Activated CD8-positive, alpha-beta T cell treated with anti-CD3 and anti-CD28 coated beads, Interleukin-2, amount 10 ng/mL, durations not matched to agents 7 days and 5 days (primary cell): Measurements from ENCODE around the gene TOX2. TPM values are rescaled to one million over a fixed set of nuclear protein-coding genes. Genes with fewer than 3 reads are reported as not detected.
A peak's percentile ranks its signal among the peaks of the same experiment; 100 is the strongest.

ENCODE experiments used
- ATAC-seq: fragments of 150-1000 bp; cut with Tn5 transposase; one replicate; pipeline ENCODE4 v1.10.0; 2021; ENCODE audit warnings: moderate library complexity
- CTCF ChIA-PET: fragments of 350-600 bp; sonication (Branson Sonifier 250); formaldehyde crosslinking; loops from one replicate; lab custom pipeline; 2021; ENCODE audit warnings: antibody characterized with exemption; lab: Charles Lee
- POLR2A ChIA-PET: fragments of 350-600 bp; sonication (Branson Sonifier 250); formaldehyde crosslinking; loops from one replicate; lab custom pipeline; 2021; ENCODE audit warnings: antibody characterized with exemption; lab: Charles Lee
- DNase-seq: peaks from one replicate; pipeline ENCODE4 v3.0.0-alpha.2; 2020
- H3K27ac Mint-ChIP-seq: one replicate; pipeline ENCODE4 v1.8.0; 2021; ENCODE audit warnings: mild to moderate bottlenecking, mixed read lengths
- H3K27me3 Mint-ChIP-seq: one replicate; pipeline ENCODE4 v1.8.0; 2021; ENCODE audit warnings: low read depth, mixed read lengths
- H3K36me3 Mint-ChIP-seq: one replicate; pipeline ENCODE4 v1.8.0; 2021; ENCODE audit warnings: low read depth, mixed read lengths
- H3K4me1 Mint-ChIP-seq: one replicate; pipeline ENCODE4 v1.8.0; 2021; ENCODE audit warnings: low read depth, mixed read lengths
- H3K4me3 Mint-ChIP-seq: one replicate; pipeline ENCODE4 v1.8.0; 2021; ENCODE audit warnings: mild to moderate bottlenecking, mixed read lengths
- H3K9me3 Mint-ChIP-seq: one replicate; pipeline ENCODE4 v1.8.0; 2022; ENCODE audit warnings: mixed read lengths; ENCODE audit not compliant: insufficient read depth
- total RNA-seq, 2 experiments: library from RNA; stranded (reverse); gene quantifications; one replicate each; pipeline ENCODE4 v1.2.3, GENCODE V29; 2021

TOX2 gene
- total RNA-seq, 2 experiments from 2014 or later: 0.31 to 0.61 TPM

DNA sequence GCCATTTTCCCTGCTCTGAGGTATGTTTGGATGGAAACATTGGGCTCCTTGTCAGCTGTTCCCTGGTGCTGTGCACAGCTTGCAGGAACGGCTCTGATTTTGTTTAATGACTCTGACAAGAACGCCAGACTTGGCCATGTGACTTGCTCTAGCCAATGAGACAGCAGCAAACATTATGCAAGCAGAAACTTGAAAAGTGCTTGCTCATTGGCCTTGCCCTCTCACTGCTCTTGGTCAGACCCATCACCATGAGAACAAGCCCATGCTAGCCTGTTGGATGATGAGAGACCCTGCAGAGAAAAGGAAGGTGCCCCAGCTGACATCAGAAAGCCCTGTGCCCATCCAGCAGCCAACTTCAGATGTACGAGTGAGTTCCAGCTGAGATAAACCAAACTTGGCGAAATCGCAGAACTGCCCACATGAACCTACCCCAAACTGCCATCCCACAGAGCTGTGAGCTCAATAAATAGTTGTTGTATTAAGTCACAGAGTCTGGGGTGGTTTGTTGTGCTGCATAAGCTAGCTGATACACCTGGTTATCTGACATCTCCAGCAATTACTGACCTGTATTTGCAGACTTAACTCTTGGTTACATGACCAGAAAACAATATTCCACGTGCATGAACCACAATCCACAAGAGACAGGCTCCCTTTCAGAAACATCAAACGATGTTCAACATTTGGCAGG is 175.5 kb downstream of the TOX2 start:
- ATAC-seq (no peak), DNase-seq (no peak)
- H3K4me1 Mint-ChIP-seq: peaks cover 9% of the 10 kb centered on the region
- H3K36me3 Mint-ChIP-seq: no peaks in the 10 kb centered on the region
- ChIA-PET CTCF (interaction anchor here (0.8 to 2.8 kb wide), 6 partner anchors 10 to 641 kb away, joined by 3 to 8 read pairs (median 4); no protein-coding TSS in a partner anchor), POLR2A (no interaction called here)
- no peaks in the 10 kb centered on the region for H3K9me3 Mint-ChIP-seq
- H3K27me3 Mint-ChIP-seq: peaks cover 34% of the 10 kb centered on the region
- H3K27ac Mint-ChIP-seq: no peak overlapping the region
- no peak overlapping the region for H3K4me3 Mint-ChIP-seq

DNA sequence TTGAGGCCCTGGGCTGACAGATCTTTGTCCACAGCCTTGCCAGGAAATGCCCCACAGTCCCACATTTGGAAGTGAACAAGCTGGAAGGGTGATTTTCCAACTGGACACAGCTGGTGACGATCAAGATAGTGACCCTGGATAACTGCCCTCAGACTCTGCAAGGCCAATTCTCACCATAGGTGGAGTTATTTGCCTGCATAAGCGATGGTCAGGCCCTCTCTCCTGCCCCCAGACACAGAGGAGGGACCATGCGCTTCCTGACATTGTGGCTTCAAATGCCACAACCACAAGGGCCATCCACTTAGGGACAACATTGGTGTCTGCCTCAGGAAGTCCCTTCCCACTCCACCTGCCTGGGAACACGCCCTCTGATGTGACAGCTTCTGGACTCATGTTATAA is 176.4 kb downstream of the TOX2 start:
- POLR2A ChIA-PET: interaction anchor here (0.6 kb wide), 1 partner anchor 1749 kb away, joined by 3 read pairs; no protein-coding TSS in a partner anchor
- Mint-ChIP-seq H3K36me3 (no peaks in the 10 kb centered on the region), H3K27ac (no peak overlapping the region), H3K4me3 (no peak overlapping the region), H3K4me1 (peaks cover 9% of the 10 kb centered on the region), H3K9me3 (no peaks in the 10 kb centered on the region), H3K27me3 (peaks cover 36% of the 10 kb centered on the region)
- no peak for DNase-seq
- ATAC-seq: no peak
- CTCF ChIA-PET: interaction anchor here (1.2 to 2.8 kb wide), 5 partner anchors 11 to 642 kb away, joined by 3 to 8 read pairs (median 5); no protein-coding TSS in a partner anchor

DNA sequence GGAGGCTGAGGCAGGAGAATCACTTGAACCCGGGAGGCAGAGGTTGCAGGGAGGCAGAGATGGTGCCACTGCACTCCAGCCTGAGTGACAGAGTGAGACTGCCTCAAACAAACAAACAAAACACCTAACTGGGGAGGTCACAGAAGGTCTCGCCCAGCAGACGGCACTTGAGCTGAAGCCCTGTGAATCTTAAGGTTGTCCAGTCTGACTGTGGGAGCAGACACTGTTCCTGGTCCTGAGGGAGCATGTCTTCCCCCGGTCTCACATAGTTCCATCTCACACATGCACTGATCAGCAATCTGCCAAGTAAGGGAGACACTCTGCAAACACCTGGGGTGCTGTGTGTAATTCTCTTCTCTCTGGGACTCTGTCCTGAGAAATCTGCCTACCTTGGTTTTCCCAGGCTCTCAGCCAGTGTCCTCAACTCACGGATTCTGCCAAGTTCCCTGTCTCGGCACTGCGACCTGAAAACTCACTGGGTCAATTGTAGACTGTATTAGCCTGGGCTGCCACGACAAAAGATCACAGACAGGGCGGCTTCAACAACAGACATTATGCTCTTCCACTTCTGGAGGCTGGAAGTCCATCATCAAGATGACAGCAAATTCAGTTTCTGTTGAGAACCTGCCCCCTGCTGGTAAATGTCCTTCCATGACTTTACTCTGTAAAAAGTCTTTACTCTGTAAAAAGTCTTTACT is 178.0 kb downstream of the TOX2 start:
- Mint-ChIP-seq H3K36me3 (no peaks in the 10 kb centered on the region), H3K9me3 (no peaks in the 10 kb centered on the region), H3K4me3 (no peak overlapping the region), H3K27ac (no peak overlapping the region), H3K27me3 (peaks cover 25% of the 10 kb centered on the region), H3K4me1 (peaks cover 9% of the 10 kb centered on the region)
- CTCF ChIA-PET: interaction anchor here (0.9 to 1.8 kb wide), 6 partner anchors 16 to 554 kb away, joined by 3 to 7 read pairs (median 4); no protein-coding TSS in a partner anchor
- ATAC-seq (no peak), DNase-seq (peak; percentile 60)
- POLR2A ChIA-PET: no interaction called here

DNA sequence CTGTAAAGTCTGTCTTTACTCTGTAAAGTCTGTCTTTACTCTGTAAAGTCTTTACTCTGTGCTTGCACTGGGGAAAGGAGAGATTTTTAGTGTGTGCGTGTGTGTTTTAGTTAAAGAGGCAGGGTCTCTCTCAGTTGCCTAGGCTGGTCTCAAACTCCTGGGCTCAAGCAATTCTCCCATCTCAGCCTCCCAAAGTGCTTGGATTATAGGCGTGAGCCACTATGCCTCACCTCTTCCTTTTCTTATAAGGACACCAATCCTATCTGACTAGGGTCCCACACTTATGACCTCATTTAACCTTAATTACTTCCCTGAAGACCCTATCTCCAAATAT is 178.6 kb downstream of the TOX2 start:
- H3K4me3 Mint-ChIP-seq: no peak overlapping the region
- H3K9me3 Mint-ChIP-seq: no peaks in the 10 kb centered on the region
- no peaks in the 10 kb centered on the region for H3K36me3 Mint-ChIP-seq
- ATAC-seq: no peak
- POLR2A ChIA-PET: no interaction called here
- peaks cover 9% of the 10 kb centered on the region for H3K4me1 Mint-ChIP-seq
- DNase-seq: no peak
- no peak overlapping the region for H3K27ac Mint-ChIP-seq
- CTCF ChIA-PET: interaction anchor here (1.5 to 1.6 kb wide), 2 partner anchors 36 to 342 kb away, joined by 4 to 5 read pairs; no protein-coding TSS in a partner anchor
- H3K27me3 Mint-ChIP-seq: peaks cover 23% of the 10 kb centered on the region

DNA sequence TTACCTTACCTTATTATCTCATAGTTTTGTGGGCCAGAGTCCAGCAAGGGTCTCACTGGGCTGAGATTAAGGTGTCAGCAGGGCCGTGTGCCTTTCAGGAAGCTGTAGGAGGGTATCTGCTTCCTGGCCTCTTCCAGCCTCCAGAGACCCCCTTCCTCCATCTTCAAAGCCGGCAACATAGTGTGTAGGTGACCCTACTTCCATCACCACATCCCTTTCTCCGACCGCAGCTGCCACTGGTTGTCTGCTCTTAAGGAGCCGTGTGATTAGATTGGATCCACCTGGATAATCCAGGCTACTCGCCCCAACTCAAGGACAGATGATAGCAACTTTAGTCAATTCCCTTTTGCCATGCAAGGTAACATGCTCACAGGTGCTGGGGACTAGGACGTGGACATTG is 181.2 kb downstream of the TOX2 start:
- Mint-ChIP-seq H3K4me1 (peaks cover 8% of the 10 kb centered on the region), H3K36me3 (no peaks in the 10 kb centered on the region), H3K9me3 (no peaks in the 10 kb centered on the region), H3K27me3 (peaks cover 23% of the 10 kb centered on the region), H3K27ac (no peak overlapping the region), H3K4me3 (no peak overlapping the region)
- POLR2A ChIA-PET: interaction anchor here (0.5 kb wide), 1 partner anchor 88 kb away, joined by 3 read pairs; no protein-coding TSS in a partner anchor
- ATAC-seq (no peak), DNase-seq (no peak)
- CTCF ChIA-PET: interaction anchor here (0.9 to 2.8 kb wide), 3 partner anchors 21 to 647 kb away, joined by 3 to 13 read pairs (median 8); no protein-coding TSS in a partner anchor

DNA sequence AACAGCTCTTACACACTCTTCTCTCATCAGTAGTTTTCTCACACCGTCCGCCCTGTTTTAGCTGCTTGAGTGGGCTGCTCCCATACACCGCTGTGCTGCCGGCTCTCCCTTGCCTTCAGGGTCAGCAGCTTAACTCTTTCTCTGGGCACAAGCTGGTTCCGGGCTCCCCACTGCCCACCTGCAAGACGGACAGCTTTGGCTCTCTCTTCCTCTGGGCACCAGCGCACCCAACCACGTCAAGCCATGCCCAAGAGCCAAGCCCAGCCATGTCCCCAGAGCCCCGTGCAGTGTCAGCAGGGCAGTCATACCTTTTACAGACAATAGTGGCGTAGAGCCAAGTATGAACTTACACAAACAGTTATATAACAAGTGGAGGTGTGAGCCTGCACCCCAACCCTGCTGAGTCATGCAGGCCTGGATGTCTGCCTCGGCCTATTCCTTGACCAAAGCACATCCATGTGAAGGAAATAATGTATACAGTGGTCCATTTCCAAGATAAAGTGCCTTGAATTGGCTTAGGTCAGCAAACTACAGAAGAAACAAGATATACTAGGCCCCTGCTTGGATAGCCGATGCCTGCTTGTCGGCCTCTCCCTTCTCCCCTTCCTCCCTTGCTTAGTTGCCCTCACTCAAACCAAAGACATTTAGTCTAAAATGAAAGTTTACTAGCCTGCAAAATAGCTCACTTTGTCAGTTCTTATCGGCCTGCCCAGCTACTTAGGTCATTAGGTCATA is 183.0 kb downstream of the TOX2 start:
- ChIA-PET CTCF (no interaction called here), POLR2A (no interaction called here)
- no peak for ATAC-seq
- no peak overlapping the region for H3K27ac Mint-ChIP-seq
- H3K4me1 Mint-ChIP-seq: peaks cover 2% of the 10 kb centered on the region
- no peaks in the 10 kb centered on the region for H3K36me3 Mint-ChIP-seq
- no peak for DNase-seq
- H3K27me3 Mint-ChIP-seq: peaks cover 36% of the 10 kb centered on the region
- no peaks in the 10 kb centered on the region for H3K9me3 Mint-ChIP-seq
- no peak overlapping the region for H3K4me3 Mint-ChIP-seq

DNA sequence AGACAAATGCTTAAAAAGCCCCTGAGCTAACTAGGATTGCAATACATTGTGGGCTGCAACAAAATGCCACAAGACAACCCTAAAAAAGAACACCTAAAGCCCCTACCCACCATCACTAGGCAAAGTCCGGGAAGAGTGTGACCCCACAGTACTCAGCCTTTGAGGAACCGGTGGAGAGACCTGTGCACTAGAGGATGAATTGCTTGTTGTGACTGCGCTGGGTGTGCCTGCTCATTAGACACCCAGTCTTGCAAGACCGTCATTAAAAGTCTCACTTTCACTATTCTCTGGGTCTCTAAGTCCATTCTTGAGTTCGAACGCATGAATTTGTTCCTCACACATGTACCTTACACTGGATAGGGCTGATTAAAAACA is 183.6 kb downstream of the TOX2 start:
- ChIA-PET CTCF (interaction anchor here (1.0 kb wide), 1 partner anchor 92 kb away, joined by 3 read pairs; no protein-coding TSS in a partner anchor), POLR2A (no interaction called here)
- Mint-ChIP-seq H3K27me3 (peaks cover 37% of the 10 kb centered on the region), H3K4me1 (no peaks in the 10 kb centered on the region), H3K36me3 (no peaks in the 10 kb centered on the region), H3K9me3 (no peaks in the 10 kb centered on the region), H3K27ac (no peak overlapping the region), H3K4me3 (no peak overlapping the region)
- no peak for DNase-seq
- no peak for ATAC-seq

DNA sequence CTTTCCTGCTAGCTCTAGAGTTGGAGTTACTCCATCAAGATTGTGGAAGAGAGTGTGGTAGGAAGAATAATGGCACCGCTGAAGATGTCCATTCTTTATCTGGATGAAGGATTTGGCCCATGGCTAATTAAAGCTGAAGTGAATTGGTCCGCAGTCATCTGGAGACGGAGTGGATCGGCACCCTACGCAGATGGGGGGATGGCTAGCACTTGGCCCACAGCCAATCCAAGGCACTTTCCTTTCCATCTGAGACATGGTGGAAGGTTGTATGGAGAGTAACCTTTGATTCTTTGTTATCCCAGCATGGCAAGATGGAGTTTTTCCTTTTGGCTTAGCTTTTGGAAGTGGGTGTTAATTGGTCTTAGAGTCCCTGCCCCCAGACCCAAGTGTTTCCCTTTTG is 184.0 kb downstream of the TOX2 start:
- no peak for ATAC-seq
- peaks cover 41% of the 10 kb centered on the region for H3K27me3 Mint-ChIP-seq
- H3K4me1 Mint-ChIP-seq: no peaks in the 10 kb centered on the region
- POLR2A ChIA-PET: no interaction called here
- H3K9me3 Mint-ChIP-seq: no peaks in the 10 kb centered on the region
- no peak overlapping the region for H3K4me3 Mint-ChIP-seq
- no peaks in the 10 kb centered on the region for H3K36me3 Mint-ChIP-seq
- CTCF ChIA-PET: interaction anchor here (0.8 to 1.0 kb wide), 2 partner anchors 91 to 562 kb away, joined by 3 read pairs; no protein-coding TSS in a partner anchor
- H3K27ac Mint-ChIP-seq: no peak overlapping the region
- DNase-seq: no peak

DNA sequence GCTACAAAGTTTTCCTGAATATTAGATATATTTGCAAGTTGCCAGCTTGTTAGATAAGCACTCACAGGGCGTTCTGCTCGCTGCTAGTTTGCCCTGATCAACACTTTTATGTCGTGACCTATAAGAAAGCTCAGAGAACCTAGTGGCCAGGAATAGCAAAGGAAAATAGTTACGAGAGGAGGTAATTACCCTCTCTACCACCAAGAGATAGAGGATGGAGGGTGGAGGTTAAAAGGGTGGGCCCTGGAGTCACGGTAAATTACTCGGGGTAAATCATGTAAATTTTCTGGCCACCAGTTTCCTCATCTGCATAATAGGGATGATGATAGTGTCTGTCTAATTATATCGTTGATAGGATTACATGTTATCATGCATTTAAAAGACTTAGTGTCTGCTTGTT is 185.2 kb downstream of the TOX2 start:
- no peaks in the 10 kb centered on the region for H3K36me3 Mint-ChIP-seq
- no peaks in the 10 kb centered on the region for H3K9me3 Mint-ChIP-seq
- no peak for DNase-seq
- ATAC-seq: no peak
- no peaks in the 10 kb centered on the region for H3K4me1 Mint-ChIP-seq
- ChIA-PET CTCF (interaction anchor here (1.0 kb wide), 1 partner anchor 18 kb away, joined by 3 read pairs; no protein-coding TSS in a partner anchor), POLR2A (no interaction called here)
- H3K27me3 Mint-ChIP-seq: peaks cover 43% of the 10 kb centered on the region
- no peak overlapping the region for H3K4me3 Mint-ChIP-seq
- no peak overlapping the region for H3K27ac Mint-ChIP-seq

DNA sequence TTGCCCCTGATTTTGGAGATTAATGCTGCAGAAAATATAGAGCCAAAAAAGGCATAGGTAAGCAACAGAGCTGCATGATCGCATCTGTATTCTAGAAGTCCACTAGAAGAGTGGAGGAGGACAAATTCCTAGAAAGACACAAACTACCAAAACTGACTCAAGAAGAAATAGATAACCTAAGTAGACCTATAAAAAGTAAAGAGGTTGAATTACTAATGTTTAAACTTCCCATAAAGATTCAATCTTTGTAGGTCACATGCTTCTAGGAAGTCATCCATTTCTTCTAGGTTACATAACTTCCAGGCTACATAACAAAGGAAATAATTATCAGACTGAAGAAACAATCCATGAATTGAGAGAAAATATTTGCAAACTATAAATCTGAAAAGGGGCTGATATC is 187.9 kb downstream of the TOX2 start:
- H3K36me3 Mint-ChIP-seq: peaks cover 2% of the 10 kb centered on the region
- DNase-seq (no peak), ATAC-seq (no peak)
- H3K27ac Mint-ChIP-seq: no peak overlapping the region
- no peak overlapping the region for H3K4me3 Mint-ChIP-seq
- H3K27me3 Mint-ChIP-seq: peaks cover 58% of the 10 kb centered on the region
- H3K9me3 Mint-ChIP-seq: peaks cover 8% of the 10 kb centered on the region
- CTCF ChIA-PET: interaction anchor here (1.3 kb wide), 1 partner anchor 87 kb away, joined by 3 read pairs; no protein-coding TSS in a partner anchor
- no peaks in the 10 kb centered on the region for H3K4me1 Mint-ChIP-seq
- POLR2A ChIA-PET: no interaction called here

DNA sequence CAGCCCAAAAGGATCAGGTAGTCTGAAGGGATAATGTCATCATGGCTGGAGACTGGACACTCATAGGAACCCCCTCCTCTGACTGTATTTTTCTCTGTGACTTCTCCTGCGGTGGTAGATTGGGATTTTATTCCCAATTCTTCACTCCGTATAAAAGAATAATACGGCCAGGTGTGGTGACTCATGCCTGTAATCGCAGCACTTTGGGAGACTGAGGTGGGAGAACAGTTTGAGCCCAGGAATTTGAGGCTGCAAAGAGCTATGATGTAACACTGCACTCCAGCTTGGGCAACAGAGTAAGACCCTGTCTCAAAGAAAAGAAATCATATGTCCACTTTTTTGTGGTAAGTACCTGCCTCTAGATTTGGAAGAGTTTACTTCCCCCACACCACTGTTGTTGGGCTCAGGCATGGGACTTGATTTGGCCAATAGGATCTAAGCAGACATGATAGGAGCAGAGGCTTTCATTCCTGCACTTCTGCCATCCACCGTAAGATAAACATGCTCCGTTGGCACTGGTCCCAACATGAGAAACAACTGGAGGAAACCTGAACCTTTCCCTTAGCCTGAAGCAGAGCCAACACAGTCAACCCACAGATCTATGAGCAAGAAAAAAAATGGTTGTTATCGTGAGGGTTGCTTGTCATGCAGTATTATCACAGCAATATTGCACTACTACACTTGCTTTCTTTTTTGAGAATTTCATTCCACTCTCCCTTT is 190.3 kb downstream of the TOX2 start:
- no peak for ATAC-seq
- no peak overlapping the region for H3K4me3 Mint-ChIP-seq
- no peaks in the 10 kb centered on the region for H3K4me1 Mint-ChIP-seq
- ChIA-PET CTCF (no interaction called here), POLR2A (no interaction called here)
- peaks cover 5% of the 10 kb centered on the region for H3K36me3 Mint-ChIP-seq
- DNase-seq: no peak
- H3K9me3 Mint-ChIP-seq: peaks cover 17% of the 10 kb centered on the region
- peaks cover 59% of the 10 kb centered on the region for H3K27me3 Mint-ChIP-seq
- no peak overlapping the region for H3K27ac Mint-ChIP-seq
